ENCODE measurements around the gene PERCC1. TPM values are rescaled to one million over a fixed set of nuclear protein-coding genes. Genes with fewer than 3 reads are reported as not detected.
"Not testable (repeated sequence)": the region's sequence is repeated elsewhere in the genome, so short reads cannot be mapped to it uniquely, and the experiment has no call there.

PERCC1 gene
- total RNA-seq, 2 experiments from 2014 or later: not detected

DNA sequence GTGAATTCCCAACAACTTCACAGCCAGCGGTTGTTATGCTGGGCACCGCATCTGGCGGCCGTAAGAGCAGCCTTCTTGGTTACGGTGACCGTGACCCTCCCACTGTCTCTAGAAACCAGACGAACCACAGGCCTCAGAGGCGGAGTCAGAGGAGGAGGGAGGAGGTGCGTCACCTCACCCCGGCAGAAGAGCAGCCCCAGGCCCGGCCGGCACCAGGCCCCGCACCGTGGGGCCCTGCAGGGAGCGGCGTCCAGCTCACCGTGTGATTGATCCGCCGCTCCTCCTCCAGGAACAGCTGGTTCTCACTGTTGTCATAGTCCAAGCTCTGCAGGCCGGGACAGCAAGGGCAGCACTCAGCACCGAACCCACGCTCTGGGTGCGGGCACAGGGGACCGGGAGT is 30.3 kb downstream of the PERCC1 start:
- Mint-ChIP-seq H3K4me3 (no peak overlapping the region), H3K9me3 (no peaks in the 10 kb centered on the region), H3K36me3 (ENCODE audit: low read depth) (no peaks in the 10 kb centered on the region), H3K27me3 (no peaks in the 10 kb centered on the region), H3K4me1 (no peaks in the 10 kb centered on the region), H3K27ac (no peak overlapping the region)
- DNase-seq: no peak
- POLR2A ChIA-PET: no interaction called here
- CTCF ChIA-PET: no interaction called here

DNA sequence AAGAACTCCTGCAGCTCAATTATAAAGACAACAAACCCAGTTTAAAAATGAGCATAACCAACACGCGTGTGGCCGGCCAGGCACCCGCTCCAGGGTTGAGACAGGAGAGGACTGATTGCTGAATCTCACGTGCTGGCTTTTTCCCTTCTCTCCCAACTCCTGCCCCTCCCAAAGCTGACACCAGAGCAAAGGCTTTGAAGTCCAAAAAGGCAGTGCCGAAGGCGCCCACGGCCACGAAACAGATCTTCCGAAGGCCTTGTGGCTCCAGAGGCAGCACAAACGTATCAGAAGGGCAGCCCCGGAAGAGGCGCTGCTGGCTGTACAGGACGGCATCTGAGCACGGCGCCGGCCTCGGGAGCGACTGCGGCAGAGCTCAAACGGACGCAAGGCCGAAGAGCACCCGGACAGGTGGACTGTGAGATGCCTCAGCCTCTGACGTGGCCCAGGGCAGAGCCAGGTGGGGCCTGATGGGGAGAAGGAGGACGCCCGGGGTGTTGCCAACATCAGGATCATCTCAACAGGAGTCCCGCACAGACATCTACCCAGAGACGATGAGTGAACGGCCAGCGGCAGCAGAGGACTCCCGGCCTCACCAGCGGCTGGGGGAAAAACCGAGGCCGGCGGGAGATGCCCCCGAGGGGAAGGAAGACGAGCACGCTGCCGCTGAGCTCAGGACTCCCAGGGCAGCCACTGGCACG is 33.5 kb downstream of the PERCC1 start:
- Mint-ChIP-seq H3K9me3 (no peaks in the 10 kb centered on the region), H3K4me1 (no peaks in the 10 kb centered on the region), H3K27me3 (no peaks in the 10 kb centered on the region), H3K27ac (no peak overlapping the region), H3K36me3 (ENCODE audit: low read depth) (no peaks in the 10 kb centered on the region), H3K4me3 (no peak overlapping the region)
- CTCF ChIA-PET: interaction anchor here (0.6 kb wide), 2 partner anchors 74 to 211 kb away, joined by 3 to 4 read pairs; no protein-coding TSS in a partner anchor
- POLR2A ChIA-PET: interaction anchor here (0.6 kb wide), 1 partner anchor 95 kb away, joined by 3 read pairs; no protein-coding TSS in a partner anchor
- no peak for DNase-seq

DNA sequence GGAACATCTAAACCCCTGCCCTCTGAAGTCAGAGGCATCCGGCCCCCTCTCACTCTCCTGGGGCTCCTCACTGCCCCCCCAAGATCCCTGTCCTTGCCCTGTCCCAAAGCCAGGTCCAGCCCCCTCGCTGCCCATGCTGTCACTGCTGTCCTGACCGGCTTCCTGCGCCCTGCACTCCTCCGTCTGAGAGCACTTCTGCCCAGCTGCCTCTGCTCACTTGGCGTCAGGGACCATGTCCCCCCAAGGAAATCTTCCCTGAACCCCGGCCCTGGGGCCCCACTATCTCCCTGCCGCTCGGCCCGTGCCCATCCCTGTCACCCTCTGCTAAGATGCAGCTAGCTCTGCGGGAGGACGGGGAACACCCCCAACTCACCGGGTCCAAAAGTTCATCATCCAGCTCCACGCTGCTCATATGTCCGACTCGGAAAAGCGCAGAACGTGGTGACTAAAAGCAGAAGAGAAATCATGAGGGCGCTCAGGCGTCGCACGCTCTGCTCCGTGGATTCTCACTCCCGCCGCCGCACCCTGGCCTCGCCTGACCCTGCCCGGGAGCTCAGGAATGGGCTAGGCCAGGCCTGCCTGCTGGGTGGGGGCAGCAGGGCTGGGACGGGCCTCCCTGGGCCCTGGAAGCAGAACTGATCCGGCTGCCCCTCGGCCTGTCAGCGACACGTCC is 34.2 kb downstream of the PERCC1 start:
- no peak overlapping the region for H3K27ac Mint-ChIP-seq
- CTCF ChIA-PET: no interaction called here

DNA sequence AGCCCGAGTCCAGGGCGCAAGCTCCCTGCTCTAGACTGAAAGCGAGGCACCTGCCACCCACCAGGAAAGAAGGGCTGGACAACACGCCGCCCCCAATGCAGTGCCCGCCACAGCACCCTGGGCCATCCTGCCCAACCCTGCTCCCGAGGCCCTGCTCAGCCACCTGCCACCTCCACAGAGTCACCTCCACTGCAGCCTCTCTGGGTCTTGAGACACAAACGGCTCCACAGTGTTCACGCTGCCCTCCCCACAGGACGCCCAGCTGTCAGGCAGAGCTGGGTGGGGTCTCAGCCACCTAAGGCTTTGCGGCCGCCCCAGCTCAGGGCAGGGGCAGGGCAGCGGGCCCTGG is 34.7 kb downstream of the PERCC1 start:
- no peaks in the 10 kb centered on the region for H3K36me3 Mint-ChIP-seq (ENCODE audit: low read depth)
- DNase-seq: no peak
- H3K27ac Mint-ChIP-seq: no peak overlapping the region
- CTCF ChIA-PET: no interaction called here
- POLR2A ChIA-PET: no interaction called here
- H3K27me3 Mint-ChIP-seq: no peaks in the 10 kb centered on the region
- H3K9me3 Mint-ChIP-seq: no peaks in the 10 kb centered on the region
- H3K4me1 Mint-ChIP-seq: peaks cover 5% of the 10 kb centered on the region
- H3K4me3 Mint-ChIP-seq: no peak overlapping the region

More for the DNA sequence above, 34.2 kb downstream of the PERCC1 start:
- Mint-ChIP-seq H3K36me3 (ENCODE audit: low read depth) (no peaks in the 10 kb centered on the region), H3K4me1 (peaks cover 3% of the 10 kb centered on the region), H3K9me3 (no peaks in the 10 kb centered on the region), H3K27me3 (no peaks in the 10 kb centered on the region), H3K4me3 (no peak overlapping the region)
- no peak for DNase-seq
- POLR2A ChIA-PET: no interaction called here

DNA sequence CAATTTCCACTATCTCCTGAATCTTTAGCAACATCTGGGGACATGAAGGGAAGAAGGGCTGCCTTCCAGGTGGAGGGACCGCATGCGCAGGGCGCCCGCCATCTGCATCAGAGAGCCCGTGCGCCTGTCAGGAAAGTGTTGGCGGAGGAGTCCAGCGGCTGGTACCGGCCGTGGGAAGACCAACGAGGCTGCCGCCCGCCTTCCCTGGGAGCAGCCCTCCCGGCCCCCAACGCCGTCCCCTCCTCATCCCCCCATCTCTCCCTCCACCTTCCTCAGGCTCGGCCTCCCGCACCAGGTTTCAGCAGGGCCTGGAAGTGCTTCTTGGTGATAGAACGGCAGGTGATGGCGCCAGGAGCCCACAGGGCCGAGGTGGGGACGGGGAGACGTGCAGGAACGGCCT is 35.2 kb downstream of the PERCC1 start:
- Mint-ChIP-seq H3K9me3 (no peaks in the 10 kb centered on the region), H3K27ac (no peak overlapping the region), H3K4me1 (peaks cover 8% of the 10 kb centered on the region), H3K27me3 (no peaks in the 10 kb centered on the region), H3K4me3 (no peak overlapping the region), H3K36me3 (ENCODE audit: low read depth) (no peaks in the 10 kb centered on the region)
- no peak for DNase-seq
- POLR2A ChIA-PET: no interaction called here
- CTCF ChIA-PET: no interaction called here

DNA sequence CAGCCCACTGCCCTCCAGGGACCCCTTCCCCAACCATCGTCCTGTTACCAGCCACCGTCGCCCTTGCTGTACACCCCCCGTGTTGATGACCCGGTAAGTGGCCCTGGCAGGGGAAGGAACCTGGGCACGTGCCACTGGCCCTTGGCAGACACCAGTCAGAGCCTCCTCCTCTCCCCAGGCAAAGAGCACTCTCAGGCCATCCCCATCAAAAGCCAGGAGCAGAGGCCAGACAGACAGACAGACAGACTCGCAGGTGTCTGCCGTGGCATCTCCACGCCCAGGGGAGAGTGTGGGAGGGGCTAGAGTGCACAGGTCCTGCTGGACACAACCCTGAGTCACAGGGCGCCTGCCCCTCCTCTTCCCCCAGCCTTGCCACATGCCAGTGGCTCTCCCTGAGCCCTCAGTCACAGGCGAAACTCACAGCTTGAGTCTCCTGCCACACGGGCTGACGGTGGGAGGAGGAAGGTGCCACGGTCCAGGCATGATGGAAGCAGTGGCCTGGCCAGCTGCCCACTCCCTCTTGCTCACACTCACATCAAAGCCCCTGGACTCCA is 36.2 kb downstream of the PERCC1 start:
- Mint-ChIP-seq H3K27ac (no peak overlapping the region), H3K9me3 (no peaks in the 10 kb centered on the region), H3K4me3 (no peak overlapping the region), H3K4me1 (peaks cover 16% of the 10 kb centered on the region), H3K27me3 (no peaks in the 10 kb centered on the region), H3K36me3 (ENCODE audit: low read depth) (no peaks in the 10 kb centered on the region)
- no peak for DNase-seq
- ChIA-PET POLR2A (no interaction called here), CTCF (no interaction called here)

DNA sequence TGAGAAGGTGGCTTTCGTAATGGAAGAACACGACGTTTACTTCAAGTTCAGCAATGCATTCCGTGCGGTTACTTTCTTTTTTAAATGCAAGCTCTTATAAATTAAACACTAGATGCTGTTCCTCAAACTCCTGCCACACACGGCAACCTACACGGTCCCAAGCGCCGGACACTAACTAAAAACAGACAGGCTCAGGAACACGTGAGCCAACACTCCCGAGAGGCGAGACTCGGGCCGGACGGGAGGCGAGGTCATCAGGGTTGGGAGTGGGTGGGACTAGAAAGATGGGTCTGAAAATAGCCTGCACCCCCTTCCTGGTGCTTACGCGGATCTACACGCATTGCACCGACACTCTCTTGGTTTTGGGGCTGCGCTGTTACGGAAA is 37.5 kb downstream of the PERCC1 start:
- DNase-seq: no peak
- no peak overlapping the region for H3K27ac Mint-ChIP-seq
- no peaks in the 10 kb centered on the region for H3K36me3 Mint-ChIP-seq (ENCODE audit: low read depth)
- H3K4me1 Mint-ChIP-seq: peaks cover 22% of the 10 kb centered on the region
- no peak overlapping the region for H3K4me3 Mint-ChIP-seq
- no peaks in the 10 kb centered on the region for H3K27me3 Mint-ChIP-seq
- H3K9me3 Mint-ChIP-seq: no peaks in the 10 kb centered on the region
- POLR2A ChIA-PET: no interaction called here
- CTCF ChIA-PET: no interaction called here

DNA sequence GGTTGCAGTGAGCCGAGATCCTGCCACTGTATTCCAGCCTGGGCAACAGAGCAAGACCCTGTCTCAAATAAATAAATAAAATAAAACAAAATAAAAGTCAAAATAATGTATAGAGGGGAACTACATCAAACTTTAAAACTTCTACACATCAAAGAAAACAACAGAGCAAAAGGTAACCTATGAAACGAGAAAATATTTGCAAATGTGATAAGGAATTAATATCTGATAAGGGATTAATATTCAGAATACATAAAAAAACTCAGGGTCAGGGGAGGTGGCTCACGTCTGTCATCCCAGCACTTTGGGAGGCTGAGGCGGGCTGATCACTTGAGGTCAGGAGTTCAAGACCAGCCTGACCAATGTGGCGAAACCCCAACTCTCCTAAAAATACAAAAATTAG is 38.3 kb downstream of the PERCC1 start:
- DNase-seq; H3K27me3 Mint-ChIP-seq; H3K4me3 Mint-ChIP-seq; H3K27ac Mint-ChIP-seq; CTCF ChIA-PET; H3K9me3 Mint-ChIP-seq; POLR2A ChIA-PET; H3K36me3 Mint-ChIP-seq (ENCODE audit: low read depth): not testable (repeated sequence)
- H3K4me1 Mint-ChIP-seq: peaks cover 24% of the 10 kb centered on the region

DNA sequence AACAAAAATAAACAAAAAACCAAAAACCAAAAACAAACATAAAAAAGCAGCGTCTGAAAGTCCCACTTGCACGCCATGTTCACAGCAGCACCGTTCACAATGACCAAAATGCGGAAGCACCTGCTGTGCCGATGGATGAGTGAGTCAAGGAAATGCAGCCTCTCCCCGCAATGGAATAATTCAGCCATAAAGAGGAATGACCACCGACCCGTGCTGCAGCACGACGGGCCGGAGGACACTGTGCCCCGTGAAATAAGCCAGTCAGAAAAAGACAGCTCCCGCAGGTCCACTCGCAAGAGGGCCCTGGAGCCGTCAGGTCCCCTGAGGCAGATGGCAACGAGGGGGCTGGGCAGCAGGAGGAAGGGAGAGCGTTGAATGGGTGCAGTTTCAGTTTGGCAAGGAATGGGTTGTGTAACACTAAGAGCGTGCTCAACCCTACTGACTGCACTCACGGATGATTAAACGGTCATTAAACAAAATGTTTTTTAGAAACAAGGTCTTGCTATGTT is 38.9 kb downstream of the PERCC1 start:
- no peak for DNase-seq
- ChIA-PET CTCF (interaction anchor here (1.1 kb wide), 1 partner anchor 18 kb away, joined by 4 read pairs; no protein-coding TSS in a partner anchor), POLR2A (no interaction called here)
- Mint-ChIP-seq H3K4me3 (no peak overlapping the region), H3K27me3 (no peaks in the 10 kb centered on the region), H3K27ac (peak overlapping the region; percentile 46), H3K4me1 (peaks cover 26% of the 10 kb centered on the region), H3K9me3 (no peaks in the 10 kb centered on the region), H3K36me3 (ENCODE audit: low read depth) (no peaks in the 10 kb centered on the region)

DNA sequence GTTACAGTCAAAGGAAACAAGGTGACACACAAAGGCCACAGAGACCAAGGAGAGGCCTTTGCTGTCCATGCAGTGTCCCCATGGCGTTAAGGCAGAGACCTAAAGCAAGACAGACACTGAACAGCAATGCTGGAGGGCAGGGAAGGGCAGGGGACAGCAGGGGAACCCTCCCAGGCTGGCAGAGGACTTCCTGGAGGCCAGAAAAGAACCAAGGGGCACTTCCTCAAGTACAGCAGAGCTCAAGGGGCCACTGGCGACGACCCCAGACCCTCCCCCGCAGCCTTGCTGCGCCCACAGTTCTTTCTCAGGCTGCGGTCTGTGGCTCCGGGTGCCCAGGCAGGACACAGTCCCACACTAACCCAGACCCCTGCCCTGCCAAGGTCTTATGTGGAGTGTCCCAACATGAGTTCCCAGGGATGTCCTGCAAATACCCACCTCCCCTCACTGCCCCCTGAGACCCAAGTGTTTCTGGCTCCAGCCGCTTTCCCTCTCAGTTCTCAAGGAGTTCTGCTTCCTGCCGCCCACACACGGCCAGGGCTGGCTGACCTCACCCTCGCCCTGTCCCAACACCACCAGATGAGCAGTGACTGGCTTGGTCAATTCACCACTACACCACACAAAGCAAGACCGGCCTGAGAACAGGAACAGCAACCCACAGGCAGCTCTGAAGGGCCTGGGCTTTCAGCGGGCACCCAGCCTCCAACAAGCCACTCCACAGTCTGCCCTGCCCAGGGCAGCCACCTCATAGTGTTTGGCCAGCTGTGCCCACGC is 39.8 kb downstream of the PERCC1 start:
- ChIA-PET CTCF (interaction anchor here (0.6 to 1.1 kb wide), 4 partner anchors 9 to 235 kb away, joined by 3 to 4 read pairs (median 3); partner anchors contain the start of gene MAPK8IP3), POLR2A (no interaction called here)
- H3K27me3 Mint-ChIP-seq: no peaks in the 10 kb centered on the region
- no peak for DNase-seq
- H3K4me3 Mint-ChIP-seq: no peak overlapping the region
- peak overlapping the region; percentile 66 for H3K27ac Mint-ChIP-seq
- peaks cover 28% of the 10 kb centered on the region for H3K4me1 Mint-ChIP-seq
- no peaks in the 10 kb centered on the region for H3K36me3 Mint-ChIP-seq (ENCODE audit: low read depth)
- no peaks in the 10 kb centered on the region for H3K9me3 Mint-ChIP-seq

DNA sequence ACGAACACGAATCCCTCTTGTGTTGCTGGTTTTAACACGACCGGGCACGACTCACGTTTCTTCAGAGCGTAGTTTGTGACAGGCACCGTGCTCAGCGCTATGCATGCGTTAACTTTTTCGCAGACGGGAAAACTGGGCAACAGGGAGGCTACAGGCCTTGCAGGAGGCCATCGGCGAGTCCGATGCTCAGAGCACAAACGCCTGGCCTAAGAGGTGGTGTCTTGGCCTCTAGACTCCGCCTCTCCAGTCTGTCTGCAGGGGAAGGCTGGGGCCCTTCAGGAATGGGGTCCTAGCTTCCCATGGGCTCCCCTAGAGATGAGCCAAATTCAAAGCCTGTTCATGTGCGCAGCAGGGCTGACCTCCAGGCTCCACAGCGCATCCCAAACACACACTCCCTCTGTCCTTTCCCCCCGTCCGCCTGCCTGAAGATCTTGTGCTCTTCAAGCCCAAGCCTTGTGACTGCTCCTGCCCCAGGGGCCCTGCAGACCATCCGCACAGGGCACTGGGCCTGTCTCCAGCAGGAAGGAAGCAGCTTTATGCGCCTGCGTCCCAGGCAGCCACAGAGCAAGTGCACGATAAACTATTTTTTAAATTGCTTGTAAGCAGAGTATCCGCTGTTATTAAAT is 40.8 kb downstream of the PERCC1 start:
- peaks cover 32% of the 10 kb centered on the region for H3K4me1 Mint-ChIP-seq
- H3K36me3 Mint-ChIP-seq (ENCODE audit: low read depth): no peaks in the 10 kb centered on the region
- DNase-seq: no peak
- ChIA-PET CTCF (interaction anchor here (0.8 to 1.0 kb wide), 3 partner anchors 8 to 234 kb away, joined by 3 read pairs; partner anchors contain the start of gene MAPK8IP3), POLR2A (no interaction called here)
- H3K4me3 Mint-ChIP-seq: no peak overlapping the region
- peak overlapping the region; percentile 66 for H3K27ac Mint-ChIP-seq
- no peaks in the 10 kb centered on the region for H3K9me3 Mint-ChIP-seq
- H3K27me3 Mint-ChIP-seq: no peaks in the 10 kb centered on the region

DNA sequence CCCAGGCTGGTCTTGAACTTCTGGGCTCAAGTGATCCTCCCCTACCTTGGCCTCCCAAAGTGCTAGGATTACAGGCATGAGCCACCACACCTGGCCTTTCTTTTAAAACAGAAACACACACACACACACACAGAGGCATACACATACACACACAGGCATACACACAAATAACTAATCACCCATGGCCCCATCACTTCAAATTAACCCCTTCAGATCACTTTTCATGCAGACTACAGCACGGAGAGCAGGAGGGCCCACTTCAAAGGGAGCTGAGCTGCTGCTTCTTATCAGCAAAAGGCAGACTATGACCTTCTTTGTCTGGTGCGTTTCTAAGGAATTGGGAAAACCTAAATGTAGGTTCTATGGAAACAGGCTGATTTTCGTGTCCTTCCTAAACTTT is 42.1 kb downstream of the PERCC1 start:
- H3K36me3 Mint-ChIP-seq (ENCODE audit: low read depth): no peaks in the 10 kb centered on the region
- no peaks in the 10 kb centered on the region for H3K27me3 Mint-ChIP-seq
- no peaks in the 10 kb centered on the region for H3K9me3 Mint-ChIP-seq
- ChIA-PET CTCF (interaction anchor here (0.6 kb wide), 1 partner anchor 65 kb away, joined by 3 read pairs; no protein-coding TSS in a partner anchor), POLR2A (no interaction called here)
- H3K4me3 Mint-ChIP-seq: peak overlapping the region; percentile 52
- DNase-seq: no peak
- peaks cover 32% of the 10 kb centered on the region for H3K4me1 Mint-ChIP-seq
- H3K27ac Mint-ChIP-seq: no peak overlapping the region
